Measurements from ENCODE around the gene BUB1B.
"Not testable (repeated sequence)": the region's sequence is repeated elsewhere in the genome, so short reads cannot be mapped to it uniquely, and the experiment has no call there.

DNA sequence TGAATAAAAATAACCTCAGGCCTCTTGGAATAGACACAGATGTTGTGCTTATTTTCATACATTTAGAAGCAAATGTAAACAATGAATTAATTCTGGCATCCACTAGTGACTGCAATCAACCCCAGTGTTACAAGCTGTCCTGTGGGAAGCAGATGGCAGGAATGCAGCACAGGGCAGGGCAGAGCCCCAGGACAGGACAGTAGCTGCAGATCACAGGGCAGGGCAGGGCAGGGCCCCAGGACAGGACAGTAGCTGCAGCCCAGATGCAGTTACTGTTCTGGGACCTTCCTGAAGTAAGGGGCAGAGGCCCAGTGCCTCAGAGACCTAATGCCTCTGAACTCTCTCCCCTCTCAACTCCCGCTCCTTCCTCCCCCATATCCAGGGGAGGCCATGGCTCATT lies 37.9 kb upstream of the BUB1B start:
- TF ChIP-seq, protein P1, sequence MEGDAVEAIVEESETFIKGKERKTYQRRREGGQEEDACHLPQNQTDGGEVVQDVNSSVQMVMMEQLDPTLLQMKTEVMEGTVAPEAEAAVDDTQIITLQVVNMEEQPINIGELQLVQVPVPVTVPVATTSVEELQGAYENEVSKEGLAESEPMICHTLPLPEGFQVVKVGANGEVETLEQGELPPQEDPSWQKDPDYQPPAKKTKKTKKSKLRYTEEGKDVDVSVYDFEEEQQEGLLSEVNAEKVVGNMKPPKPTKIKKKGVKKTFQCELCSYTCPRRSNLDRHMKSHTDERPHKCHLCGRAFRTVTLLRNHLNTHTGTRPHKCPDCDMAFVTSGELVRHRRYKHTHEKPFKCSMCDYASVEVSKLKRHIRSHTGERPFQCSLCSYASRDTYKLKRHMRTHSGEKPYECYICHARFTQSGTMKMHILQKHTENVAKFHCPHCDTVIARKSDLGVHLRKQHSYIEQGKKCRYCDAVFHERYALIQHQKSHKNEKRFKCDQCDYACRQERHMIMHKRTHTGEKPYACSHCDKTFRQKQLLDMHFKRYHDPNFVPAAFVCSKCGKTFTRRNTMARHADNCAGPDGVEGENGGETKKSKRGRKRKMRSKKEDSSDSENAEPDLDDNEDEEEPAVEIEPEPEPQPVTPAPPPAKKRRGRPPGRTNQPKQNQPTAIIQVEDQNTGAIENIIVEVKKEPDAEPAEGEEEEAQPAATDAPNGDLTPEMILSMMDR (optimal IDR thresholded peaks at IDR 0.05 in 1 of 3, IDR thresholded peaks at IDR 0.05 in 1 of 3, conservative IDR thresholded peaks at IDR 0.05 in 1 of 3; ENCODE audit: extremely low read depth in 1 of 3, insufficient read depth in 2 of 3, low read length in 3 of 3), result not testable (repeated sequence)
- TF ChIP-seq EZH2 (IDR thresholded peaks at IDR 0.05; ENCODE audit: low read length), result not testable (repeated sequence)

All from keratinocyte (primary cell).